Measurements from ENCODE around the gene NBAS.

Gene NBAS

GRCh38 chr2:15262792-15263191 is 298.3 kb downstream of the NBAS start:
- ChIA-PET POLR2A (no interaction called here), CTCF (no interaction called here)
- H3K36me3 ChIP-seq (ENCODE audit: control insufficient read depth in 2 of 2, insufficient read depth in 1 of 2, low read length in 2 of 2) = no peaks in the 10 kb centered on the region
- no peak overlapping the region for H3K4me3 ChIP-seq (ENCODE audit: low read depth, low read length)
- no peaks in the 10 kb centered on the region for H3K9me3 ChIP-seq (ENCODE audit: control insufficient read depth, insufficient read depth, low read depth, low read length)
- H3K4me1 ChIP-seq (ENCODE audit: control insufficient read depth, insufficient read depth, low read length) = peaks cover 24% of the 10 kb centered on the region
- TF ChIP-seq ZNF366 (tag by site-specific recombination; conservative IDR thresholded peaks at IDR 0.05) (no peak), ZNF324 (tag by site-specific recombination; IDR thresholded peaks at IDR 0.05) (no peak), ZNF624 (tag by site-specific recombination; IDR thresholded peaks at IDR 0.05) (no peak), ZNF292 (tag by site-specific recombination; IDR thresholded peaks at IDR 0.05; ENCODE audit: borderline replicate concordance, low read depth) (no peak), ZNF529 (tag by site-specific recombination; IDR thresholded peaks at IDR 0.05; ENCODE audit: insufficient replicate concordance) (no peak), ZNF660 (tag by site-specific recombination; IDR thresholded peaks at IDR 0.05) (no peak), ZFP37 (tag by site-specific recombination; IDR thresholded peaks at IDR 0.05) (no peak), GLIS1 (tag by site-specific recombination; IDR thresholded peaks at IDR 0.05) (no peak), ATF2 (tag by site-specific recombination; IDR thresholded peaks at IDR 0.05; ENCODE audit: low read depth) (no peak), ZNF184 (tag by site-specific recombination; IDR thresholded peaks at IDR 0.05) (no peak), ZNF530 (tag by site-specific recombination; IDR thresholded peaks at IDR 0.05; ENCODE audit: low read depth) (no peak), ZBTB10 (tag by site-specific recombination; IDR thresholded peaks at IDR 0.05) (no peak), ZNF777 (tag by site-specific recombination; IDR thresholded peaks at IDR 0.05; ENCODE audit: borderline replicate concordance) (no peak), YY2 (tag by site-specific recombination; IDR thresholded peaks at IDR 0.05) (no peak), ZNF837 (tag by site-specific recombination; IDR thresholded peaks at IDR 0.05) (no peak), REST (tag by site-specific recombination; IDR thresholded peaks at IDR 0.05) (no peak), KLF16 (tag by site-specific recombination; IDR thresholded peaks at IDR 0.05) (no peak)
- TF ChIP-seq, protein P1, sequence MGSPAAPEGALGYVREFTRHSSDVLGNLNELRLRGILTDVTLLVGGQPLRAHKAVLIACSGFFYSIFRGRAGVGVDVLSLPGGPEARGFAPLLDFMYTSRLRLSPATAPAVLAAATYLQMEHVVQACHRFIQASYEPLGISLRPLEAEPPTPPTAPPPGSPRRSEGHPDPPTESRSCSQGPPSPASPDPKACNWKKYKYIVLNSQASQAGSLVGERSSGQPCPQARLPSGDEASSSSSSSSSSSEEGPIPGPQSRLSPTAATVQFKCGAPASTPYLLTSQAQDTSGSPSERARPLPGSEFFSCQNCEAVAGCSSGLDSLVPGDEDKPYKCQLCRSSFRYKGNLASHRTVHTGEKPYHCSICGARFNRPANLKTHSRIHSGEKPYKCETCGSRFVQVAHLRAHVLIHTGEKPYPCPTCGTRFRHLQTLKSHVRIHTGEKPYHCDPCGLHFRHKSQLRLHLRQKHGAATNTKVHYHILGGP (tag by site-specific recombination; IDR thresholded peaks at IDR 0.05) = no peak
- no peak overlapping the region for H3K27ac ChIP-seq (ENCODE audit: extremely low read depth, low read depth, low read length)
